Subcutaneous adipose tissue (tissue), 4 donors: Measurements from ENCODE around the gene SFTPB. TPM values are rescaled to one million over a fixed set of nuclear protein-coding genes. Genes with fewer than 3 reads are reported as not detected.

ENCODE experiments used
- total RNA-seq, 4 donors: library from RNA; depleted of rRNA; stranded (reverse); fragments of >200 nt; gene quantifications; one replicate each; pipeline ENCODE4 v1.1.0, GENCODE V29; 2016
- TF ChIP-seq, protein P1 (sequence below): fragments of 450-650 bp; IDR thresholded peaks from one replicate; pipeline ENCODE4 v1.5.1; 2016; ENCODE audit warnings: low read depth, mild to moderate bottlenecking, control low read depth, antibody characterized with exemption, moderate library complexity

SFTPB gene
- total RNA-seq, 4 donors from 2014 or later, result not detected

DNA sequence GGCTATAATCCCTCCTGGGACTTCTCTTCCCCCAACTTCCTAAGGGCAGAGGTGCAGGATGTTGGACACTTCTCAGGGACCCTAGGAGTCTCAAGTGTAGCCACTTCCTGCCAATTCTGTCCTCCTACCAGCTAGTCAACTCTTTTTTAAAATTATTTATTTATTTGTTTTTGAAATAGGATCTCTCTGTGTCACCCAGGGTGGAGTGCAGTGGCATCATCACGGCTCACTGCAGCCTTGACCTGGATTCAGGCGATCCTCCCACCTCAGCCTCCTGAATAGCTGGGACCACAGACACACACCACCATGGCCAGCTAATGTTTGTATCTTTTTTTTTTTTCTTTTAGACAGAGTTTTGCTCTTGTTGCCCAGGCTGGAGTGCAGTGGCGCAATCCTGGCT, 11.5 kb downstream of the SFTPB start:
- TF ChIP-seq, protein P1, sequence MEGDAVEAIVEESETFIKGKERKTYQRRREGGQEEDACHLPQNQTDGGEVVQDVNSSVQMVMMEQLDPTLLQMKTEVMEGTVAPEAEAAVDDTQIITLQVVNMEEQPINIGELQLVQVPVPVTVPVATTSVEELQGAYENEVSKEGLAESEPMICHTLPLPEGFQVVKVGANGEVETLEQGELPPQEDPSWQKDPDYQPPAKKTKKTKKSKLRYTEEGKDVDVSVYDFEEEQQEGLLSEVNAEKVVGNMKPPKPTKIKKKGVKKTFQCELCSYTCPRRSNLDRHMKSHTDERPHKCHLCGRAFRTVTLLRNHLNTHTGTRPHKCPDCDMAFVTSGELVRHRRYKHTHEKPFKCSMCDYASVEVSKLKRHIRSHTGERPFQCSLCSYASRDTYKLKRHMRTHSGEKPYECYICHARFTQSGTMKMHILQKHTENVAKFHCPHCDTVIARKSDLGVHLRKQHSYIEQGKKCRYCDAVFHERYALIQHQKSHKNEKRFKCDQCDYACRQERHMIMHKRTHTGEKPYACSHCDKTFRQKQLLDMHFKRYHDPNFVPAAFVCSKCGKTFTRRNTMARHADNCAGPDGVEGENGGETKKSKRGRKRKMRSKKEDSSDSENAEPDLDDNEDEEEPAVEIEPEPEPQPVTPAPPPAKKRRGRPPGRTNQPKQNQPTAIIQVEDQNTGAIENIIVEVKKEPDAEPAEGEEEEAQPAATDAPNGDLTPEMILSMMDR, result no peak

DNA sequence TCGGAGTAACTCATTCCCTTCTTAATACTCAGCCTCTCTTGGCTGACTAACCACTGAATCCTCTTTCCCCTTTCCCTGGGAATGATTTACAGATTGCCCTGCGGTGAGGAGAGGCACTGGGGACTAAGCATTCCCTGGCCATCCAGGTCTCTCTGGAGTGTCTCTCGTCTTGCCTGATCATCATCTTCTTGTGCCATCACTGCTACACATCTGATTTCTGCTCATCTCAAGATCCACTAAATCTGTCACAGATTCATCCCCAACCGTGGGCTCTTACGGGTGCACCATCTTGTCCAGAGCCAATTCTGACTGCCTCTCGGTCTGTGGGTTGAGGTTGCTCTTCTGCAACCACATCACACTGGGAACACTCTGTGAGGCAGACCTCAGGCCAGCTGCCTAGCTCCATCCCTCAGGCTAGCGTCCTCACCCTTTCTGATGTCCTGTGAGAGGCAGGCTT, 12.0 kb downstream of the SFTPB start:
- TF ChIP-seq, protein P1, result no peak

DNA sequence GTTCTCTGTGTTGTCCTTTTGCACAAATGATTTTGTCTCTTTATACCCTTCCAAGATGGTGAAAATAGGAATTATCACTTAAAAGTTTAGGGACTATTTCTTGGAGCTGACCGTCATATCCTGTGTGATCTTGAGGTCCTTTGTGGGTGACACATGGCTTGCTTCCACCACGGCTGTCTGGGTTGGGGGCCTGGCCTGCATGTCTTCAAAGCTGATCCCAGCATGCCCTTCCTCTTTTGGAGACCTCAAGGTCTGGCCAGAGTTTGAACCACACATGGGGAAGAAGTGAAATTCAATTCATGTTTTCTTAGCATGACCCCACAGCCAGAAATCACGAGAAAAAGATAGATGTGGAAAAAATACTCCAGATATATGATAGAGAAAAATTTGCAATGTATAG, 14.0 kb downstream of the SFTPB start:
- TF ChIP-seq, protein P1, result no peak

DNA sequence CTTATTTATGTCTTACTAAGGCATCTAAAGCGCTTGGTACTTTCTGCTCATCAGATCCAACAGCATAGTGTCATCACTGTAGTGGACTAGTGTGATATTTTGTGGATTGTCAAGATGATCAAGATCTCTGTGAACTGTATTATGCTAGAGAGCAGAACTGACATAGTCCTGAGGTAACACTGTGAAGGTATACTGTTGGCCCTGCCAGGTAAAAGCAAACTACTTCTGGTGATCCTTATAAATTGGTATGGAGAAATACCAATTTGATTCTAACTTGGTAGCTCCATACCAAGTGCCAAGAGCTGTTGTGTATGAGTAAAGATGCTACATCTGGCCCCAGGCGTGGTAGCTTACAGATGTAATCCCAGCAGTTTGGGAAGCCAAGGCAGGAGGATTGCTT, 15.9 kb downstream of the SFTPB start:
- TF ChIP-seq, protein P1, result no peak

DNA sequence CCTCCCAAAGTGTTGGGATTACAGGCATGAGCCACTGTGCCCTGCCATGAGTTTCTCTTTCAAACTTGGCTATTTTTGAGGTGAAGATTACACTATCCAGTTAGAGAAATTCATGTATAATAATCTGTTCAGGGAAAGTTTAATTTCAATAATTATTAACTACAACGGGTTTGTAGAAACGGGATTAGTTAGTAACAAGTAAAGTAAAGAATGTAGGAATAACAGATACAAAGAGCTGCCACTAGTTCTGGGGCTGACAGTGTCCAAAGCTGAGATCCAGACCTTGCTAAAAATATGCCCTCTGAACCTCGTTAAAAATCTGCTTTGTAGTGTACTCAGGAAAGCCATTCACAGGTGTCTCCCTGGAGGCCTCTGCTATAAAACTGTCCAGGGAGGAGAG, 16.9 kb downstream of the SFTPB start:
- TF ChIP-seq, protein P1, result no peak

DNA sequence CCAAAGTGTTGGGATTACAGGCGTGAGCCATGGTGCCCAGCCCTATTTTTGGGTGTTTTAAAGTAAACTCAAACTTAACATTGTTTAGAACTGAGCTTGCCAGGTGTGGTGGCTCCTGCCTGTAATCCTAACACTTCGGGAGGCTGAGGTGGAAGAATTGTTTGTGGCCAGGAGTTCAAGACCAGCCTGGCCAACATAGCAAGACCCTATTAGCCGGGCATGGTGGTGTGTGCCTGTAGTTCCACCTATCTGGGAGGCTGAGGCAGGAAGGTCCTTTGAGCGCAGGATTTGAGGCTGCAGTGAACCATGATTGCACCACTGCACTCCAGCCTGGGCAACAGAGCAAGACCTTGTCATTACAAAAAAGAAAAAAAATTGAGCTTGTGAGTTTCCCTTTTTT, 17.5 kb downstream of the SFTPB start:
- TF ChIP-seq, protein P1, result no peak

DNA sequence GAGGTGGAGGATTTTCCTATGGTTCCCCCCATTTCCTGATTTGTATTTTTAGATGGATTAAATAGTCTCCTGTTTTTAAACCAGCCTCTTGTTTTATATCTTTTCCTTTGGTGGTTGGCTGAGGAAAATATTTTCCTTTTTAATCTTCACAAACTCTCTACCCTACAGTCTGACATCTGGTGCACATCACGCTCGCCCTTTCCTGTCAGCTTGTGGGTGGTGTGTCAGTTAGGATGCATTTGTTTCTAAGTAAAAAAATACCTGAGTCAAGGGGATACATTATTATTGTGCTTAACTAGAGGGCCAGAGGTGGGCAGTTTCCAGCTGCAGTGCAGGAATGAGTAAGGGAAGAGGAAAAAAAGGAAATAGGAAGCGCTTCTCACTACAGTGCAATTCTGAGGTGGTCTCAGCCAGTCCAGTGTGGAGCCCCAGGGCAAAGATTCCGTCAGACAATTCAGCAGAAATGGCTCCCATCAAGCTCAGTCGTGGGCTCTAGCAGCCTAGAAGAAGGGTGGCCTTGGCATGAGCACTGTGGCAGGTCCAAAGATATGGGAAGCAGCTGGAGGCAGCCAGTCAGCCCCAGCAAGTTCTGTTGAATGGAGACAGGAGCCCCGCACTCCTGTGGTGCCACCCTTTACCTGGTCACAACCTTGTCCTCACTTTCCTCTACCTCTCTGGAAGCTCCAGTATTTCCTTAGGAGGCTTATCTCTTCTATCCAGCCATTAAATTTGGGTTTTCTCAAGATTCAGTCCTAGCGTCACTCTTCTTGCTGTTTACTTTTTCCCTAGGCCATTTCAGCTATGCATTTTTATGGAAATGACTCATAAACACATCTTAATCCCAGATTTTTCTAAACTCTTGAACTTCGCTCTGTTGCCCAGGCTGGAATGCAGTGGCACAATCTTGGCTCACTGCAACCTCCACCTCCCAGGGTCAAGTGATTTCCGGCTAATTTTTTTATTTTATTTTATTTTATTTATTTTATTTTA, 18.5 kb downstream of the SFTPB start:
- TF ChIP-seq, protein P1, result no peak
